ENCODE results near the gene TTC17. TPM values are rescaled to one million over a fixed set of nuclear protein-coding genes. Genes with fewer than 3 reads are reported as not detected.

The TTC17 gene
- total RNA-seq, 1 experiment from 2014 or later = 92.7 TPM

- ChIA-PET CTCF (interaction anchor here (3.1 kb wide), 1 partner anchor 12 kb away, joined by 11 read pairs; no protein-coding TSS in a partner anchor), POLR2A (interaction anchor here (0.6 to 1.2 kb wide), 2 partner anchors 84 to 181 kb away, joined by 3 read pairs; partner anchors contain the start of gene API5)
- intact Hi-C loops (cut with micrococcal nuclease) = no loop called here
- no TSS peak for BruUV-seq (replicated peaks)
- TF ChIP-seq, protein P1, sequence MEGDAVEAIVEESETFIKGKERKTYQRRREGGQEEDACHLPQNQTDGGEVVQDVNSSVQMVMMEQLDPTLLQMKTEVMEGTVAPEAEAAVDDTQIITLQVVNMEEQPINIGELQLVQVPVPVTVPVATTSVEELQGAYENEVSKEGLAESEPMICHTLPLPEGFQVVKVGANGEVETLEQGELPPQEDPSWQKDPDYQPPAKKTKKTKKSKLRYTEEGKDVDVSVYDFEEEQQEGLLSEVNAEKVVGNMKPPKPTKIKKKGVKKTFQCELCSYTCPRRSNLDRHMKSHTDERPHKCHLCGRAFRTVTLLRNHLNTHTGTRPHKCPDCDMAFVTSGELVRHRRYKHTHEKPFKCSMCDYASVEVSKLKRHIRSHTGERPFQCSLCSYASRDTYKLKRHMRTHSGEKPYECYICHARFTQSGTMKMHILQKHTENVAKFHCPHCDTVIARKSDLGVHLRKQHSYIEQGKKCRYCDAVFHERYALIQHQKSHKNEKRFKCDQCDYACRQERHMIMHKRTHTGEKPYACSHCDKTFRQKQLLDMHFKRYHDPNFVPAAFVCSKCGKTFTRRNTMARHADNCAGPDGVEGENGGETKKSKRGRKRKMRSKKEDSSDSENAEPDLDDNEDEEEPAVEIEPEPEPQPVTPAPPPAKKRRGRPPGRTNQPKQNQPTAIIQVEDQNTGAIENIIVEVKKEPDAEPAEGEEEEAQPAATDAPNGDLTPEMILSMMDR (IDR thresholded peaks at IDR 0.05; ENCODE audit: unreplicated experiment) = no peak
- H3K9me3 Mint-ChIP-seq (ENCODE audit: unreplicated experiment) = no peaks in the 10 kb centered on the region
- no peak overlapping the region for H3K27ac Mint-ChIP-seq (ENCODE audit: low read depth, unreplicated experiment)
- no peak overlapping the region for H3K4me3 Mint-ChIP-seq (ENCODE audit: unreplicated experiment)
- H3K27me3 Mint-ChIP-seq (ENCODE audit: insufficient read depth, unreplicated experiment) = no peaks in the 10 kb centered on the region
- no peak for DNase-seq (ENCODE audit: unreplicated experiment)
- peaks cover 38% of the 10 kb centered on the region for H3K36me3 Mint-ChIP-seq (ENCODE audit: insufficient read depth, unreplicated experiment)
- H3K4me1 Mint-ChIP-seq (ENCODE audit: insufficient read depth, unreplicated experiment) = no peaks in the 10 kb centered on the region
Measured at GRCh38 chr11:43492701-43493100, 134.0 kb downstream of the TTC17 start.

DNA sequence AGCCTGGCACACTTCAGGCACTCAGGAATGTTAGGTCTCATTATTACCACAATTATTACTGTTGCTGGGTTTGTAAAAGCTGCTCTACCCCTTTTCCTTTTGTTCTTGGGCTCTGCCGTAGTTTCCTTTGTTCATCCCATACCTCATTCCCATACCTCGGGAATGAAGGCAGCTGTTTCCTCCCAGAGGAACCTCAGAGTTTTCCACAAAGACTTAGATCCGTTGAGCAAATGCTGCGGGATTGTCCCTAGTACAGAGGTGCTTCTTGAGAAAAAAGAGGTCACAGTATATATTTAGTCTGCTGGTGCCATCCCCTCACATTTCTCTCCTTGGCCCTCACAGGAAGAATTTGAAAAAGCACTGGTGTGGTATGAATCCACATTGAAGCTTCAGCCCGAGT, 134.7 kb downstream of the TTC17 start:
- ChIA-PET POLR2A (interaction anchor here (1.2 kb wide), 1 partner anchor 182 kb away, joined by 3 read pairs; the partner anchor contains the start of gene API5), CTCF (interaction anchor here (0.6 to 3.1 kb wide), 4 partner anchors 11 to 51 kb away, joined by 3 to 11 read pairs (median 4); no protein-coding TSS in a partner anchor)
- no peak overlapping the region for H3K4me3 Mint-ChIP-seq (ENCODE audit: unreplicated experiment)
- H3K9me3 Mint-ChIP-seq (ENCODE audit: unreplicated experiment) = no peaks in the 10 kb centered on the region
- BruUV-seq (replicated peaks) = no TSS peak
- TF ChIP-seq, protein P1 (IDR thresholded peaks at IDR 0.05; ENCODE audit: unreplicated experiment) = no peak
- no peaks in the 10 kb centered on the region for H3K27me3 Mint-ChIP-seq (ENCODE audit: insufficient read depth, unreplicated experiment)
- H3K36me3 Mint-ChIP-seq (ENCODE audit: insufficient read depth, unreplicated experiment) = peaks cover 38% of the 10 kb centered on the region
- H3K4me1 Mint-ChIP-seq (ENCODE audit: insufficient read depth, unreplicated experiment) = no peaks in the 10 kb centered on the region
- no peak for DNase-seq (ENCODE audit: unreplicated experiment)
- intact Hi-C loops (cut with micrococcal nuclease) = no loop called here
- no peak overlapping the region for H3K27ac Mint-ChIP-seq (ENCODE audit: low read depth, unreplicated experiment)

GRCh38 chr11:43497144-43497543, 138.4 kb downstream of the TTC17 start:
- ChIA-PET CTCF (interaction anchor here (0.9 kb wide), 1 partner anchor 15 kb away, joined by 3 read pairs; no protein-coding TSS in a partner anchor), POLR2A (interaction anchor here (0.6 to 1.4 kb wide), 3 partner anchors 8 to 135 kb away, joined by 3 read pairs; no protein-coding TSS in a partner anchor)
- intact Hi-C loops (cut with micrococcal nuclease) = no loop called here
- Mint-ChIP-seq H3K36me3 (ENCODE audit: insufficient read depth, unreplicated experiment) (peaks cover 23% of the 10 kb centered on the region), H3K27ac (ENCODE audit: low read depth, unreplicated experiment) (no peak overlapping the region), H3K4me3 (ENCODE audit: unreplicated experiment) (no peak overlapping the region), H3K9me3 (ENCODE audit: unreplicated experiment) (no peaks in the 10 kb centered on the region), H3K27me3 (ENCODE audit: insufficient read depth, unreplicated experiment) (no peaks in the 10 kb centered on the region), H3K4me1 (ENCODE audit: insufficient read depth, unreplicated experiment) (no peaks in the 10 kb centered on the region)
- BruUV-seq (replicated peaks) = no TSS peak
- TF ChIP-seq, protein P1 (IDR thresholded peaks at IDR 0.05; ENCODE audit: unreplicated experiment) = no peak
- DNase-seq (ENCODE audit: unreplicated experiment) = no peak

GRCh38 chr11:43498561-43498960, 139.8 kb downstream of the TTC17 start:
- Mint-ChIP-seq H3K4me1 (ENCODE audit: insufficient read depth, unreplicated experiment) (no peaks in the 10 kb centered on the region), H3K4me3 (ENCODE audit: unreplicated experiment) (no peak overlapping the region), H3K27me3 (ENCODE audit: insufficient read depth, unreplicated experiment) (no peaks in the 10 kb centered on the region), H3K27ac (ENCODE audit: low read depth, unreplicated experiment) (no peak overlapping the region), H3K9me3 (ENCODE audit: unreplicated experiment) (no peaks in the 10 kb centered on the region), H3K36me3 (ENCODE audit: insufficient read depth, unreplicated experiment) (peaks cover 9% of the 10 kb centered on the region)
- no peak for DNase-seq (ENCODE audit: unreplicated experiment)
- intact Hi-C loops (cut with micrococcal nuclease) = no loop called here
- TF ChIP-seq, protein P1 (IDR thresholded peaks at IDR 0.05; ENCODE audit: unreplicated experiment) = no peak
- ChIA-PET CTCF (interaction anchor here (0.9 to 1.3 kb wide), 4 partner anchors 12 to 353 kb away, joined by 3 read pairs; no protein-coding TSS in a partner anchor), POLR2A (interaction anchor here (0.6 to 1.4 kb wide), 2 partner anchors 10 to 147 kb away, joined by 3 read pairs; no protein-coding TSS in a partner anchor)
- no TSS peak for BruUV-seq (replicated peaks)

All from MCF 10A (cell line).